ENCODE measurements around the gene OSBPL7.

Gene OSBPL7

GRCh38 chr17:47820033-47820789, 1.4 kb downstream of the OSBPL7 start:
- no peak for ATAC-seq

GRCh38 chr17:47819475-47819874, 2.1 kb downstream of the OSBPL7 start:
- ATAC-seq, result no peak

GRCh38 chr17:47818002-47818695, 3.4 kb downstream of the OSBPL7 start:
- ATAC-seq, result no peak

- no peak for ATAC-seq
Observed at GRCh38 chr17:47816947-47817346, 4.6 kb downstream of the OSBPL7 start.

- ATAC-seq, result no peak
Observed at GRCh38 chr17:47816111-47816735, 5.4 kb downstream of the OSBPL7 start.

- ATAC-seq, result no peak
Observed at GRCh38 chr17:47815106-47815918, 6.3 kb downstream of the OSBPL7 start.

GRCh38 chr17:47813512-47814031, 8.0 kb downstream of the OSBPL7 start:
- ATAC-seq, result no peak

GRCh38 chr17:47813077-47813476, 8.5 kb downstream of the OSBPL7 start:
- no peak for ATAC-seq

GRCh38 chr17:47812146-47812920, 9.3 kb downstream of the OSBPL7 start:
- no peak for ATAC-seq

GRCh38 chr17:47811709-47812108, 9.9 kb downstream of the OSBPL7 start:
- ATAC-seq, result no peak

GRCh38 chr17:47810901-47811635, 10.5 kb downstream of the OSBPL7 start:
- ATAC-seq, result no peak

- peak; percentile 92 to 93 for ATAC-seq
Observed at GRCh38 chr17:47810200-47810821, 11.3 kb downstream of the OSBPL7 start.

- no peak for ATAC-seq
Observed at GRCh38 chr17:47808830-47809480, 12.6 kb downstream of the OSBPL7 start.

- ATAC-seq, result no peak
Observed at GRCh38 chr17:47808036-47808829, 13.4 kb downstream of the OSBPL7 start.

- no peak for ATAC-seq
Observed at GRCh38 chr17:47807421-47807820, 14.2 kb downstream of the OSBPL7 start.

GRCh38 chr17:47806913-47807255, 14.7 kb downstream of the OSBPL7 start:
- ATAC-seq, result no peak

- ATAC-seq, result no peak
Observed at GRCh38 chr17:47806026-47806912, 15.3 kb downstream of the OSBPL7 start.

GRCh38 chr17:47804461-47804860, 17.1 kb downstream of the OSBPL7 start:
- ATAC-seq, result no peak
